ENCODE results near the gene KRT10.
"Not testable (repeated sequence)": the region's sequence is repeated elsewhere in the genome, so short reads cannot be mapped to it uniquely, and the experiment has no call there.

Gene KRT10

DNA sequence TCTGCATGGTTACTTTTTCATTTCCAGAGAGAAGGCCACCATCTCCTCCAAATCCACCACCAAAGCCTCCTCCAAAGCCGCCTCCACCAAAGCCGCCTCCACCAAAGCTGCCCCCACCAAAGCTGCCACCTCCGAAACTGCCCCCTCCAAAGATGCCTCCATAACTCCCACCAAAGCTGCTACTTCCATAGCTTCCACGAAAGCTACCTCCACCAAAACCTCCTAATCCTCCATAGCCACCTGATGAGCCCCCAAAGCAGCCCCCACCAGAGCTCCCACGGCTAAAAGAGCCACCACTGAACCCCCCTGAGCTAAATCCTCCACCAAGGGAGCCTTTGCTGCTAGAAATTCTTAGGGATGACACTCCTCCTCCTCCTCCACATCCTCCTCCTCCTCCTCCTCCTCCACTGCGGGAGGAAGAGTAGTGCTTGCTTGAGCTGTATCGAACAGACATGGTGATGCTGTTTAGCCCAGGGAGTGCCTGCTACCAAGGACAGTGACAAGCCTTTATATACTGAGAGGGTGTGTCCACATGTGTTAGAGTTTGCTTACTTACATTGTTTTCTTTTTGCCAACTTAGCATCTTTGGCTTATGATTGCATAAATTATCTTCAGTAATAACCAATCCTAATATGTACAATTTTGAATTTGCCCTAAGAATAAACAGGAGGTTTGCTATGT, at the start of gene KRT10:
KRT10 (minus strand) TSS at position 483 of the 681 bp plus-strand sequence; CDS start at position 454, 29 bp downstream.
- FAIRE-seq (no peak), DNase-seq (ENCODE audit: extremely low spot score, insufficient read length, low read depth) (no peak)

DNA sequence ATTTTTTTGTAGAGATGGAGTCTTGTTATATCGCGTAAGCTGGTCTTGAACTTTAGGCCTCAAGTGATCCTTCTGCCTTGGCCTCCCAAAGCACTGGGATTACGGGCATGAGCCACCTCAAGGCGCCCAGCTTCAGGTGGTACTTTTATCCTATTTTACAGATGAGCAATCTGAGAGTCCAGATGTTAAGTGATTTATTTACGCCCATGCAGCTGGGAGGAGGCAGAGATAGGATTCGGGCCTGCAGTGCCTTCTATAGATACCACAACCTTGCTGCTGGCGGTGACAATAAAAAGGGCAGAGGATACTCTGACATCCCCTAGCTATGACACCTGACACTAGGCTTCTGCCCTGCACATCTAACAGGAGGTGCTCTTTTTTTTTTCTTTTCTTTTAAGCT, 48.9 kb upstream of the KRT10 start:
- DNase-seq (ENCODE audit: extremely low spot score, insufficient read length, low read depth) (no peak), FAIRE-seq (no peak)

DNA sequence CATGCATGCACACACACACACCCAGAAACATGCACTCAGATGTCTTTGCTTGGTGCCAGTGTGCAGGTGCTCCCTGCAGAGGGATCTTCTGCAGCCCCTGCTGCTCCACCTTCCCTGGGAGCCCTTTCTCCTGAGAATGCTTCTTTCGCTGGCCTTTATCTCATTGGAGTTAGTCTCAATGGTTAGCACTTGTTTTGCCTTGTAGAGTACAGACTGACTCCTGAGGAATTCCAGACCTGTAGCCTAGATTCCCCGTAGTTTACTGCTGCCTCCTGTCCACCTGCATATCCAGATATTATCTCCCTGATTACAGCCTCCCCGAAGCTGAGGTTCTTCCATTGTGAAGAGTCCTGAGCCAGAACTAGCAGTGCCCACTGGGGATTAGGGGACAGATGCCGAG, 47.7 kb upstream of the KRT10 start:
- DNase-seq (ENCODE audit: extremely low spot score, insufficient read length, low read depth) = no peak
- no peak for FAIRE-seq

DNA sequence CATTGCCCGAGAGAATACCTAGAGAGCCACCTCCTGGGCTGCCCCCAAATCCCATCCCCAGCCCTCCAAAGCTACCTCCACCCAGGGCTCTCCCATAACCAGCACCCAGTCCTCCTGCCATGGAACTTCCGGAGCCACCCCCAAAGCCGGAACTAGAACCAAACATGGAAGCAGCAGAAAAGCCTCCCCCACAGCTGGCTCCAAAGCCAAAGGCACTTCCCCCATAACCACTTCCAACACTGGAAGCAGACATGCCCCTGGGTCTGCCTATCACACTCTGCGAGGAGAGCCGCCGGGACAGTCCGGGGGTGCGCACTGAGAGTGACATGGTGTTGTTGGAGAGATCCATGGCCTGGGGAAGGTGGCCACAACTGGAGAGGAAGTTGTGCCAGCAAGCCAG, 44.4 kb upstream of the KRT10 start, which contains the start of gene KRT12:
KRT12 (minus strand) TSS at position 386 of the 400 bp plus-strand sequence; CDS start at position 349, 37 bp downstream.
- no peak for DNase-seq (ENCODE audit: extremely low spot score, insufficient read length, low read depth)
- no peak for FAIRE-seq

DNA sequence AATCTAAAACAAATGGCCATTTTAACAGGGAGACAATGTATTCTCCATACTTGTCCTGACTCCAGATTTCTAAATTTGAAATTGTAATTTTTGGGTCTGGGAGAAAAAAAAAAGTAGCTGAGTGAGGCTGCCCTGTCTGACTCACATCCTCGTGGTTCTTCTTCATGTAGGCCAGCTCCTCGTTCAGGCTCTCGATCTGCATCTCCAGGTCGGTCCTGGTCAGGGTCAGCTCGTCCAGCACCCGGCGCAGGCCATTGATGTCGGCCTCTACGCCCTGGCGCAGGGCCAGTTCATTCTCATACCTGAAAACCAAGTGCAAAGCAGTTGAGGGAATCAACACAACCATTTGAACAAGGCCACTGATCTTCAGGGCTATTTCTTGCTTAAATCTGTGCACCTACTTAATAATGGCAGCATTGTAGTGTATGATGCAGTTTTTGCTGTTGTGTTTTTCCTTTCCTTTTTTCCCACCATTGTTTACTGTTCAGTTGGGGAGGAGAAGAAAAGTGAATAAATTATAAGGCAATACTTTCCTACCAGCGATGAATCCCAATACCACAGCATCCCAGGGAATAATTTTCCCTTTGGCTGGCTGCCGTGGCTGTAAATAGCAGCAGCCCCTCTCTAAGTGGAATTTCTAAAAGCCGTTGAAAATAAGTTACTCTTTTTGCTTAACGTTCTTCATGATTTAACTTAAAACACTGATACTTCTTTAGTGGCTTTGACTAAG, 42.4 kb upstream of the KRT10 start:
- FAIRE-seq (no peak), DNase-seq (ENCODE audit: extremely low spot score, insufficient read length, low read depth) (no peak)

DNA sequence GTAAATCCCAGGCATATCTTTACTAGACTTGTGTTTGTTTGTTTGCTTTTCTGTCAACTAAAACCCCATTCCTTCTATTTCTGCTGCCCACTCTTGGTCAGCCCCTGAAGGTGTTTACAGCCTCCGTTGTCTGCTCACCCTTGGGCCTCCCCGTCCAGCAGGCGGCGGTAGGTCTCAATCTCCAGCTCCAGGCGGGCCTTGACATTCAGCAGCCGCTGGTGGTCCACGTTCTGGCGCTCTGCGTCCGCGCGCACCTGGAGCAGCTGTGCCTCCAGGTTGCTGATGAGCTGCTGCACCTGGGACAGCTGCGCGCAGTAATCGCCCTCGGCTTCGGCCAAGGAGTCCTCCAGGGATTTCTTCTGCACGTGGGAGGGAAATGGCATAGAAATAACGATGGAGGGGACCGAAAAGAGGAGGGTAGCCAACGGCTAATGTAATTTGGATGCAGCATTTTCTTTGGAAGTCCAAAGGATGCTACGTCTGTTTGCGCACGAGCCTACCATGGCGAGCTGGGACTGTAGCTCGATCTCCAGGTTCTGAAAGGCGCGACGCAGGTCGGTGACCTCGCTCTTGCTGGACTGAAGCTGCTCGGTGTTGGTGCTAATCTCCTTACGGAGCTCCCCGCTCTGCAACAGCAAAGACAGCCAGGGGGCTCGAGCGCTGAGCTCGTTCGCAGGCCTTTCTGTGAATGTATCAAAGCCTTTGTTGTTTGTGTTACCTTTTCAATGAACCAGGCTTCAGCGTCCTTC, 40.7 kb upstream of the KRT10 start:
- no peak for FAIRE-seq

DNA sequence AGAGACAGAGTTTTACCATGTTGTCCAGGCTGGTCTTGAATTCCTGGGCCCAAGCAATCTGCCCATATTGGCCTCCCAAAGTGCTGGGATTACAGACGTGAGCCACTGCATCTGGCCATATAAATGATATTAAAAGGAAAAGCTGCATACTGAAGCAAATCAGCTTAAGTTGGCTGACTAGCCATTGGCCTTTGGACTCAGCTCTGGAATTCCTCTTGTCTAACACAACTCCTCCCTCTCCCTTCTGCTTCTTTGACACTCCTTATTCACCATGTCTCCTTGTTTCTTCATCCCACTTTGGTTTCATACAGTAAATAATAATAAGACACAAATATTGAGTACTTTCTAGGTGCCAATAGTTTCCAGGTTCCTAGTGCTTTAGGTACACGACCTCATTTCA, 37.1 kb upstream of the KRT10 start:
- FAIRE-seq = no peak
- no peak for DNase-seq (ENCODE audit: extremely low spot score, insufficient read length, low read depth)

More for the DNA sequence above, 40.7 kb upstream of the KRT10 start:
- DNase-seq (ENCODE audit: extremely low spot score, insufficient read length, low read depth) = no peak

DNA sequence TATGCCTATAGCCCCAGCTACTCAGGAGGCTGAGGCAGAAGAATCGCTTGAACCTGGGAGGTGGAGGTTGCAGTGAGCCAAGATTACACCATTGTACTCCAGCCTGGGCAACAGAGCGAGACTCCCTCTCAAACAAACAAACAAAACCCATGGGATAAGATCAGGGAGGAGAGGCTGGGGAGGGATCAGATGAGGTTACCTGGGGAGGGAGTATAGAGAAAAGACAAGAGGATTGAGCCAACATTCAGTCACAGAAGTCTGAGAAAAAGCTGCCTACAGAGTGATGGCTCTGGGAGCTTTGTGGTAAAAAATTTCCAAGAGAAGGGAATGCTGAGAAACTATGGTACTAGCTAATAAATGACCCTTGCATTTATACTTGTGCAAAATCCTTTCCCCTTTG, 36.3 kb upstream of the KRT10 start:
- DNase-seq (ENCODE audit: extremely low spot score, insufficient read length, low read depth); FAIRE-seq: not testable (repeated sequence)

DNA sequence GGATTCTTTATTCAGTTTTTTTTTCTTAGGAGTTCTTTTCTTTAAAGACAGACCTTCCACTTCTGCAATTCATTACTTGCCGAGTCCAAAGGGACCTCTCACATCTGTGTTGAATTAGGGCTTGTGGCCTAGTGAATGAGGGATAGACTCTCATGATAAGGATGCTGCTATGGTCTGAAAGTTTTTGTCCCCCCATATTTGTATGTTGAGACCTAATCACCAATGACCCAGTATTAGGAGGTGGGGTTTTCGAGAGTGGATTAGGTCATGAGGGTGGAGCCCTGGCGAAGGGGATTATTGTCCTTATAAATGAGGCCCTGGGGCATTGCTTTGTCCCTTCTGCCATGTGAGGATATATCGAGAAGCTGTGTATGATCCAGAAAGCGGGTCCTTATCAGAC, 35.1 kb upstream of the KRT10 start:
- no peak for FAIRE-seq
- DNase-seq (ENCODE audit: extremely low spot score, insufficient read length, low read depth) = no peak

DNA sequence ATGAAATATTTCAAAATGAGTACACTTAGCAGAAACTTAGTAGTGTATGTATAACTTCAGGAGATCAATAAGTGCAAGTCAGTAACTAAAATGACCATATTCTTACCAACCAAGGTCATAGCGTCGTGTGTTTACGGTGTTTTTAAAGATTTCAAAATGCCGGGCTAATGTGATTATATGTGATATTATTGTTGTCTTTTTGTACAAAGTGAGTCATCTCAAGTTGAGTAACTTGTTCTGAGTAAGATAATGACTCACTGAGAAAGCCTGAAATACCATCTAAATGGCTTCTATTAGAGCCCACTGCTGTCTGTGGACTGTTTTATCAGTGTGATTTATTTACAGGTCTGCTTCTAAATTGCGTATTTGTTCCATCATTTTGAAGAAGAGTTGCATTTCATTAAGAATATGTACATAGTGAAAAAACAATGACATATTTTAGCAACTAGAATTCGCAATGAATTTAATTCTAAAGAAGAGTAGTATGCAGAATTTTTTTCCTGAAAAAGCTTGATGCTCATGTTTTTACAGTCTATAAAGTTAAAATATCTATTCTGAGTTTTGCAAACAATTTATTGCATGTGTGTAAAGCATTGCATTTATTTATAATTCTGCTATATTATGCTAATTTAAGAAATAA, 31.9 kb upstream of the KRT10 start:
- DNase-seq (ENCODE audit: extremely low spot score, insufficient read length, low read depth) (no peak), FAIRE-seq (no peak)

DNA sequence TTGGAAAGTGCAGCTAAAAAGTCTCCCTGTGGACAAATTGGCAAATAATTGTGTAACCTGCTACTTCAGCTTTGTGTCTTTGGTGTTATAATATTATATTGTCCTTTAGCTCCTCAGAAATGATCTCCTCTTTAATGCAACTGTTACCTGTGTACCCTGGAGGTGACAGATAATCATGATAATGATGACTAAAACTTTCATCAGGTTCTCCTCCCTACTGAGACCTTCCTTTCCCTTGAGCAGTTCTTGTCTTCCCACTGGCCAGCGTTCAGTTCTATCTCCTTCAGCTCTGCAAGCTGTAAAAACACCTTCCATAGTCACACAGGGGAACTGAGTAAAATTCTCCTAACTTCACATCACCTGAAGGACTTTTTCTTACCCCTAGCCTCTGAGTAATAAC, 29.9 kb upstream of the KRT10 start:
- FAIRE-seq = no peak

DNA sequence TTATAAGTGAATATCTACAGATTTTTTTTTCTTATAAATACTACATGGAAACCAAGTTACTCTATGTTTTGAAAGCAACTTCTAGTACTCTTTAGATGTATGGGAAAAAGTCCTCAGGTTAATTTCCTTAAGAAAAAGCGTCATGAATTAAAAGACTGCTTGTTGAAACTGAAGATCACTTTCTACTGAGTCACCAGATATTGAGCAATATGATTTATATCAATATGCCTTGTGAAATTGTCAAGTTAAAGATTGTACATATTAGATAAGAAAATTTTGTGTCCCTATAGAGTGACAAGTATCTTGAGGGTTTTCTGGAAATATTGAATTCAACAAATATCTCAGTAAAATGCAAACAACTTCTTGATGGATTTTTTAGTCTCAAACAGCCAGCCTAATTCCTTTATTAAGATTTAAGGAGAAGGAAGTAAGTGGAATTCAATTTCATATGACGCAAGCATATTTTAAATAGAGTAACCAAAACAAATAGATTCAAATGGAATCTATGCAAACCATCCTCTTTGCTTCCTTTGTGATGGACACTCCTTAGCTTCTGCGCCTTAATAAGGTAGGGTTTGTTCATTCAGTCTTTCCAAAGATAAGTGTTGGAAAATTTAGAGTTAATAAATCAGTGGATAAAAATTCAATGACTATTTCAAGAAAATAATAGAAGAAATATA, 28.0 kb upstream of the KRT10 start:
- DNase-seq (ENCODE audit: extremely low spot score, insufficient read length, low read depth) (no peak), FAIRE-seq (no peak)

More for the DNA sequence above, 29.9 kb upstream of the KRT10 start:
- no peak for DNase-seq (ENCODE audit: extremely low spot score, insufficient read length, low read depth)

DNA sequence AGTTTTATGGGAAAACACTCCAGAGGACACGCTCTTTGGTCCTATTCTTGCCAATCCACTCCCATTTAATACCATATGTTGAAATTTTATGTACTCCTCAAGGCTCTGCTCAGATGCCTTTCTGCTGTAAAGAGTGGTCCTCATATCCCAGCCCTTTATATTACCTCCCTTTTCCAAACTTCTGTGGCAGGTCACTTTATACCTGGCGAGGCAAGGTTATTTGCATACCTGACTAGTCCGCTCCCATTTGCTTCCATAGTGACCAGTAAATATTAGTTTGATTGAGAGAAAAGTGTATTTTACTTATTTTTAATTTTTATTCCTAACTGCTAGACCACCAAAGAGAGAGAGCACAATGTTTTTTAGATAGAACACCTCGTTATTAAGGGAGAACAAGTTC, 27.3 kb upstream of the KRT10 start:
- DNase-seq (ENCODE audit: extremely low spot score, insufficient read length, low read depth) (no peak), FAIRE-seq (no peak)

DNA sequence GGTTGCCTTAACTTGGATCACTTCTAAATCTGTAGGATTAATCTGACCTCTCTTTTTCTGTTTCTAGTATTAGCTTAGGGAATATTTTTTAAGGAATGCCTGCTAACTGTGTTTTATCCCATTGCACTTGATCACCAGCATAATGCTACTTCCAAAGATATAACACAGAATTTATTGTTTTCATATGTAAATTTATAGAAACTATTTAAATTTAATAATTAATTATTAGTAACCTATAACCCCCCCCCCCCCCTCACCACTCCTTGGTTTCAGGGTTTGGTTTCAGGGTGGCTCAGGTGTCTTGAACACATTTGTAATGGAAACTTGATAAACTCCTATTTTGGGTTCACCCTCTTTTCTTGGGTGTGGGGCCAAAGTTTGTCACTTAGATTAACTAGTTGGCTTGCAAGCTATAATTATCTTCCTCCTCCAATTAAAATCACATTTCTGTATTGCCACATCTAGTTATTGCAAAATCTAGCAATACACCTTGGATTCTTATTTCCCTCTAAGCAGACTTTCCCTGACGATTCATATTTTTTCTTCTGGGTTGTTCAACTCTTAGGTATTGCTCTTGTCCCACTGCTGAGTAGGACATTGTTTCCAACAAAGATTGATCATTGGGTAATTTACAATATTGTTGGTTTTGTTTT, 26.3 kb upstream of the KRT10 start:
- no peak for FAIRE-seq

DNA sequence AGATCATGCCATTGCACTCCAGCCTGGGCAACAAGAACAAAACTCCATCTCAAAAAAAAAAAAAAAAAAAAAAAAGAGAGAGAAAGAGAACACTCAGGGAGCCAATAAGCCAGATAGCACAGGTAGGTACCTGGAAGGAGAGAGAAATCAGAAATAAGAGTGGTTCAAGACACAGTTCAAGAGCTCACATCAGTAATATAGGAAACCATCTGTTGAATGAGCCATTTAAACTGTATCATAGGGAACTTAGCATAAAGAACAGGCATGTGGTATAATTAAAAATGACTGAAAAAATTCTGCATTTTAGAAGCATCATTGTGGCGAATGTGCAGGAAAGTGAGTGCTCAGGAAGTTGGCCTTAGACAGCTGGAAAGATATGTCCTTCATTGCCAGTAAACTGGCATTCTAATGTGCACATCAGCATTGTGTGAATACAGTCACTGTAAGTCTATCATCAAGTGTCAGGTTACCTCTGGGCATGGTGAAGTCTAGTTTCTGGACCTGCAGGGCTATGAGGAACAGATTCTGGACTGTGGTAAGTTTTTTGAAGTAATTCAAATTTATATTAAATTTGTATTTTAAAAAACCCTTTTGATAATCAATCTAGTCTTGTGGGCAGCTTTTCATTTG, 24.2 kb upstream of the KRT10 start:
- FAIRE-seq = no peak
- no peak for DNase-seq (ENCODE audit: extremely low spot score, insufficient read length, low read depth)

More for the DNA sequence above, 26.3 kb upstream of the KRT10 start:
- DNase-seq (ENCODE audit: extremely low spot score, insufficient read length, low read depth) = no peak

DNA sequence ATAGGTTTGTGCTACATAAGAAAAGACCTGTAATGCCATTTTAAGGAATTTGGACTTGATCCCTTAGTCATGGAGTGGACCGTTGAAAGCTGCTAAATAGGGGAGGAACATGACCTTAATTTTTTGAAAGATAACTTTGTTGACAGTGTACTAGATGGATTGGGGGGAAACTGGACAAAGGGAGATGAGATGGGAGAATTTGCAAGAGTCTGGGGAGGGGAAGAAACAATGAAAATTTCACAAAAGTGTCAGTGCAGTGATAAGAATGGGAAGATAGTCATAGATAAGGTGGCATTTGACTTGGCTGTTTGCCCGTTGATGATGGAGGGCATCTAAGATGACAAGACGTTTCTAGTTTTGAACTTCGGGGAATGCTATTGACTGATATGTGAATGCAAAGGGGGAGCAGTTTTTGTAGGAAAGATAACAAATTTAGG, 22.3 kb upstream of the KRT10 start:
- no peak for FAIRE-seq

DNA sequence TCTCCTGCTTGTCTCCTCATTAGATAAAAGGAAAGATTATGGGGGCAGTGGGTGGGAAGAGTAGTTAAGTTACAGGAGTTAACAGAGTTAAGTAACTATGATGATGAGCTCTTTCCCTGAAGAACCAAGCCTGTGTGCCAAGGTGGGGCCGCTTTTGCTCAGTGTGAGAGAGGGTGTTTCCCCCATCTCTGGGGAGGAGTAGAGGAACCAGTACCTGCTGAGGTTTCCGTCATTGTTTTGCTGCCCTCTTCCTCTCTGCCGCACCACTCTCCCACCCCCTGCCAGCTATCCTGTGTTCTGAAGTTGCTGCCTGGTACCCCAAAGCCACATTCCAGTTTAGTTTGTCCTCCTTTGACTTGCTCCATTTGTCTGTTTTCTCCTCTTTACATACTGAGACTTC, 20.8 kb upstream of the KRT10 start:
- no peak for FAIRE-seq
- no peak for DNase-seq (ENCODE audit: extremely low spot score, insufficient read length, low read depth)

More for the DNA sequence above, 22.3 kb upstream of the KRT10 start:
- no peak for DNase-seq (ENCODE audit: extremely low spot score, insufficient read length, low read depth)

DNA sequence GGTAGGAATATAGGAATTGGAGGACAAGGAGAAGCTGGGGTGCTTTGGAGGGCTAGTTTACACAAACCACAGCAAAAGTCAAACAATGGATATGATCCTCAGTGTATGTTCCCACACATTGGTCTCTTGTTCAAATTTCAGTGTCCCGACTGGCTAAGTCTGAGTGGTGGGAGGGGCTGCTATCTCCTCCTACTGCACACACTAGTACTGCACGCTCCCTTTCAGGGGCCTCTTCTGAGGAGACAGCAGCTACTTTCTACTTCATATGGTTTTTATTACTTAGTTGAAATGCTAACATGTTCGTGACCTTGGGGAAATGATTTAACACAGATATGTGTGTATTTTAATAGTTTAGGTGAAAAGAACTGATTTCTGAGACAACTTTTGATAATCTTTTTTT, 18.8 kb upstream of the KRT10 start:
- DNase-seq (ENCODE audit: extremely low spot score, insufficient read length, low read depth) (no peak), FAIRE-seq (no peak)

DNA sequence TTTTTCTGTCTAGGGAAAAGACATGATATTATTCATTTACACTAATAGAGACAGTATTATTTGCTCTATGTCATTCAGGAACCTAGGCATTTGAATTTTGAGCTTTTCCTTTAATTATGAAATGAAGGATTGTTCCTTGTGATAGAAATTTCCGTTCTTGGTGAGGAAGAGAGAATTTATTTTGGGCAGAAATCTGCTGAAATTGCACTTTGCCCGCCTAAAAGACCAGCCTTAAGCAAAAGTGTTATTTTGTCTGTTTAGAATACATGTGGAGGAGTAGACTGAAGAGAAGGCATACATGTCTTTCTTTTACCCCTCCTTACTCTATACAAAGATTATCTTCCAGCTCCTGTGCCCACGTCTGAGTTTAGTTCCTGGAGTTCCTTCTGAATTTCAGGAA, 16.8 kb upstream of the KRT10 start:
- DNase-seq (ENCODE audit: extremely low spot score, insufficient read length, low read depth) = no peak
- FAIRE-seq = no peak
